ENCODE measurements around the gene PRPF6. TPM values are rescaled to one million over a fixed set of nuclear protein-coding genes. Genes with fewer than 3 reads are reported as not detected.
A peak's percentile ranks its signal among the peaks of the same experiment; 100 is the strongest.

The PRPF6 gene
- total and polyA plus RNA-seq, 7 donors: 23.4 to 59.9 (median 44.9) TPM

DNA sequence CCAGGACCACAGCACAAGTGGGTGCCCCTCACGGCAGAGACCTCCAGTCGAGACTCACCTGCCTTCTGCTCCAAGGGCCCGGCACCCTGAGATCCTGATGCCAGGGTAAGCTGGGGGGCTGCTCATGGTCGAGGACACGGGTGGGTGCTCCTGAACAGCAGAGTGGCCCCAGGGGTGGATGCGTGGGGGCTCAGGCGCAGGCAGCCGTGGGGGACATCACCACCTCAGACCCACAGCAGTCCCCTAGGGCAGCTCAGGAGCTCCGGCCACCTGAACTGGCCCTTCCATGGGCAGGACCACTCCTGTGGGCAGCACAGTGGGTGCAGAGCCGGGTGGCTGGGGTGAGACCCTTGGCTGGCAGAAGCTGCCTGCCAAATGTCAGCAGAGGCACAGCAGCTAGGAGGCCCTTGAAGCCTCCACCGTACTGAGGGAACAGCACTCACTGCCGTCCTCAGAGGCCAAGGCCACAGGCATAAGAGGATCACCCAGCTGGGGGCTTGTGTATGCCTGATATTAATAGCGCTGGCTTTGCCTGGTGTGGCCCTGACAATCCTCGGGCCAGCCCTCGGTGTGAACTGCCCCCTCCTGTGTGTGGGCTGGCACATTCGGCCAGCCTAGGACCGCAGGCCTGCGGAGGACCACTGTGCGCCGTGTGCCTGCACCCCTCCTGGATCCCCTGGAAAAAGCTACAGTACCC is 30.1 kb upstream of the PRPF6 start:
- Histone ChIP-seq H3K27ac (peak overlapping the region; percentile 86 to 97 (median 89)), H3K4me1 (peaks cover 0 to 87% (median 84%) of the 10 kb centered on the region in 4 donors), H3K27me3 (no peaks in the 10 kb centered on the region), H3K36me3 (peaks cover 0 to 8% (median 6%) of the 10 kb centered on the region in 4 donors), H3K4me3 (peak overlapping the region in 1 of 4 donors; percentile 13), H3K9me3 (no peaks in the 10 kb centered on the region)
- no peak for DNase-seq
- TF ChIP-seq POLR2A (IDR thresholded peaks at IDR 0.05): no peak
- TF ChIP-seq POLR2AphosphoS5 (IDR thresholded peaks at IDR 0.05): peak in 1 of 4 donors; percentile 4
- 78 to 85% methylated on average over 20 of the region's 20 CpGs for WGBS, 2 donors
- intact Hi-C loops (cut with DNase I): no loop called here

DNA sequence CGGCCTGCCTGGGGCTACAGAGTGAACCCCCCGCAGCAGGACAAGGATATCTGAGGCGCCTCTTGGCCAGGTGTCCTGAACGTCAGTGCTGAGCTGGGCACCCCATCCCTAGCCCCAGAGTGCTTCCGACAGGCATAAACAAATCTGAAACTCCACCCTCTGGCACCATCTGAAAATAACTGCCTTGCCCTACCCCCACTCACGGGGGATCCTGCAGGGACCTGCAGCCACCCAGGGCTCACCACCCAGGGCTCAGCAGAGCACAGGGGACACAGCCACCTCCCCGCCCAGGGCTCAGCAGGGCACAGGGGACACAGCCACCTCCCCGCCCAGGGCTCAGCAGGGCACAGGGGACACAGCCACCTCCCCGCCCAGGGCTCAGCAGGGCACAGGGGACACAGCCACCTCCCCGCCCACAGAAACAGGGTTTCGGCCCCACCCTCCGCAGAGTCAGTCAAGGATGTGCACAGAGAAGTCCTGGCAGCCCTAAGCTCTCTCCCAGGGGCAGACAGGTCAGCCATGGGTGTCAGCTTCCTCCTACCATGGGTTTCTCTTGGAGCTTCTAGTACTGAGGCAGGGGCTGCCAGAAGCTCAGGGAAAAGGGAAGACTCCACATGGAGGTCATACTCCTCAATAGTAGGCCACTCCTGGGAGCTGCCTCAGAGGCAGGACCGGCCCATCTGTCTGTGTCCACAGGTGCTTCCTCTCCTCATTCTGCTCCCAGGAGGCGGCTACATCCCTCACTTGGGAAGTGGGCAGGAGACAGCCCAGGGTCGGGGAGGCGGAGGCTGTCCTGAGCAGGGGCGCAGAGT is 29.3 kb upstream of the PRPF6 start:
- TF ChIP-seq, protein P1, sequence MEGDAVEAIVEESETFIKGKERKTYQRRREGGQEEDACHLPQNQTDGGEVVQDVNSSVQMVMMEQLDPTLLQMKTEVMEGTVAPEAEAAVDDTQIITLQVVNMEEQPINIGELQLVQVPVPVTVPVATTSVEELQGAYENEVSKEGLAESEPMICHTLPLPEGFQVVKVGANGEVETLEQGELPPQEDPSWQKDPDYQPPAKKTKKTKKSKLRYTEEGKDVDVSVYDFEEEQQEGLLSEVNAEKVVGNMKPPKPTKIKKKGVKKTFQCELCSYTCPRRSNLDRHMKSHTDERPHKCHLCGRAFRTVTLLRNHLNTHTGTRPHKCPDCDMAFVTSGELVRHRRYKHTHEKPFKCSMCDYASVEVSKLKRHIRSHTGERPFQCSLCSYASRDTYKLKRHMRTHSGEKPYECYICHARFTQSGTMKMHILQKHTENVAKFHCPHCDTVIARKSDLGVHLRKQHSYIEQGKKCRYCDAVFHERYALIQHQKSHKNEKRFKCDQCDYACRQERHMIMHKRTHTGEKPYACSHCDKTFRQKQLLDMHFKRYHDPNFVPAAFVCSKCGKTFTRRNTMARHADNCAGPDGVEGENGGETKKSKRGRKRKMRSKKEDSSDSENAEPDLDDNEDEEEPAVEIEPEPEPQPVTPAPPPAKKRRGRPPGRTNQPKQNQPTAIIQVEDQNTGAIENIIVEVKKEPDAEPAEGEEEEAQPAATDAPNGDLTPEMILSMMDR (IDR thresholded peaks at IDR 0.05): no peak
- no peak for TF ChIP-seq POLR2AphosphoS5 (IDR thresholded peaks at IDR 0.05)
- TF ChIP-seq EP300 (IDR thresholded peaks at IDR 0.05): peak in 1 of 4 donors; percentile 62
- TF ChIP-seq POLR2A (IDR thresholded peaks at IDR 0.05): no peak
- WGBS, 2 donors: 47 to 69% methylated on average over 17 of the region's 17 CpGs
- Histone ChIP-seq H3K36me3 (peaks cover 0 to under 1% (median 0%) of the 10 kb centered on the region in 4 donors), H3K27ac (peak overlapping the region; percentile 86 to 97 (median 89)), H3K9me3 (no peaks in the 10 kb centered on the region), H3K4me1 (peaks cover 0 to 87% (median 84%) of the 10 kb centered on the region in 4 donors), H3K4me3 (peak overlapping the region in 1 of 4 donors; percentile 13), H3K27me3 (no peaks in the 10 kb centered on the region)
- intact Hi-C loops (cut with DNase I): no loop called here
- no peak for DNase-seq

DNA sequence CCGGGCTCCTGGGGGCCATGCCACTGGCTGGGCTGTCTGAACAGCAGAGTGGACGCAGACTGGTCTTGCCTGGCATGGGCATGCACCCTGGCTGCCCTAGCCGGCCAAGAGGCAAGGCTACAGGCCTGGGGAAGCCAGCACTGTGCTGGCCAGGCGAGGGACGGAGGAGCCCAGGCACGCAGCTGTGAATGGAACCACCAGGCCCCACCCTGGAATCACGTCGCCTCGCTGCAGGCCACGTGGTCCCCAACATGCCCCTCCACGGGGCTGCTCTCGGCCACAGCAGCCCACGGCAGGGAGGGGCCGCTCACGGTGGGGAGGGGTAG is 28.8 kb upstream of the PRPF6 start:
- no peaks in the 10 kb centered on the region for H3K36me3 ChIP-seq
- H3K9me3 ChIP-seq: no peaks in the 10 kb centered on the region
- no peak overlapping the region for H3K4me3 ChIP-seq
- peaks cover 0 to 90% (median 88%) of the 10 kb centered on the region in 4 donors for H3K4me1 ChIP-seq
- TF ChIP-seq EP300 (IDR thresholded peaks at IDR 0.05) (no peak), POLR2A (IDR thresholded peaks at IDR 0.05) (no peak), POLR2AphosphoS5 (IDR thresholded peaks at IDR 0.05) (no peak)
- TF ChIP-seq, protein P1 (IDR thresholded peaks at IDR 0.05): no peak
- intact Hi-C loops (cut with DNase I): no loop called here
- no peaks in the 10 kb centered on the region for H3K27me3 ChIP-seq
- WGBS, 2 donors: 78 to 90% methylated on average over 15 of the region's 15 CpGs
- H3K27ac ChIP-seq: peak overlapping the region; percentile 86 to 97 (median 89)
- no peak for DNase-seq

DNA sequence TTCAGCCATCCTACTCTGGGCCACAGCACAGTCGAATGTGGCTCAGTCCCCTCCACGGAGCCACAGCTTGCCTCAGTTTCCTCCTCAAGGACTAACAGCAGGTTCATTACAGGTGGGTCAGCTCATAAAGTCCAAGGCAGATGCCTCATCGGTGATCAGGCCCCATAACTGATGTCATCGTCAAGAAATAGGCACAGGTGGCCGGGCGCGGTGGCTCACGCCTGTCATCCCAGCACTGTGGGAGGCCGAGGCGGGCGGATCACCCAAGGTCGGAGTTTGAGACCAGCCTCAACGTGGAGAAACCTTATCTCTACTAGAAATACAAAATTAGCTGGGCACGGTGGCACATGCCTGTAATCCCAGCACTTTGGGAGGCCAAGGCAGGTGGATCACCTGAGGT is 28.2 kb upstream of the PRPF6 start:
- intact Hi-C loops (cut with DNase I): no loop called here
- peak overlapping the region; percentile 86 to 97 (median 89) for H3K27ac ChIP-seq
- WGBS, 2 donors: 52 to 82% methylated on average over 14 of the region's 14 CpGs
- H3K4me3 ChIP-seq: no peak overlapping the region
- H3K4me1 ChIP-seq: peaks cover 0 to 90% (median 88%) of the 10 kb centered on the region in 4 donors
- H3K36me3 ChIP-seq: no peaks in the 10 kb centered on the region
- DNase-seq: no peak
- no peaks in the 10 kb centered on the region for H3K9me3 ChIP-seq
- H3K27me3 ChIP-seq: no peaks in the 10 kb centered on the region
- TF ChIP-seq EP300 (IDR thresholded peaks at IDR 0.05): no peak
- TF ChIP-seq POLR2AphosphoS5 (IDR thresholded peaks at IDR 0.05): no peak
- no peak for TF ChIP-seq POLR2A (IDR thresholded peaks at IDR 0.05)
- TF ChIP-seq, protein P1 (IDR thresholded peaks at IDR 0.05): no peak
